ENCODE data around the gene ATXN1.
"Not testable (repeated sequence)": the region's sequence is repeated elsewhere in the genome, so short reads cannot be mapped to it uniquely, and the experiment has no call there.

ATXN1 gene

DNA sequence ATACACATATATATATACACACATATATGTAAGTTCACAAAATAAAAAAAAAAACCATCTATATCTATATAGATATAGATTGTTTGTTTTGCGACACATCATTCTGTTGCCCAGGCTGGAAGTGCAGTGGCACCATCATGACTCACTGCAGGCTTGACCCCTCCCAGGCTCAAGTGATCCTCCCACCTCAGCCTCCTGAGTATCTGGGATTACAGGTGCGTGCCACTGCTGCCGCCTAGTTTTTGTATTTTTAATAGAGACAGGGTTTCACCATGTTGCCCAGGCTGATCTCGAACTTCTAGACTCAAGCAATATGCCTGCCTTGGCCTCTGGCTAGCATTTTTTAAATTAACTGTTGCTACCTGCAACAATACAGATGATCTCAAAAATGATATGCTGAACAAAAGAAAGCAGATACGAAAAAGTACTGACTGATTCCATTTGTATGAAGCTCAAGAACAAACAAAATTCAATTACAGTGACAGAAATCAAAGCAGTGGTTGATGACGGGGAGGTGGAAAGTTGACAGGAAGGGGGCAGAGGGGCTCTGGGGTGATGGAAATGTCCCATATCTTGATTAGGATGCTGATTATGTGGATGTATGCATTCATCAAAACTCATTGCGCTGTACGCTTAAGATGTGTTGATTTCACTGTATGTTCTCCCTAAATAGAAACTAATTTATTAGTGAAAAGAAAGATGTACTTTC is 49.6 kb downstream of the ATXN1 start:
- peak; percentile 23 for ATAC-seq
- TF ChIP-seq GLIS3 (CRISPR knock-in tag; IDR thresholded peaks at IDR 0.05) (no peak), CSDC2 (CRISPR knock-in tag; IDR thresholded peaks at IDR 0.05) (no peak), OSR1 (CRISPR knock-in tag; IDR thresholded peaks at IDR 0.05) (no peak), PPARA (CRISPR knock-in tag; IDR thresholded peaks at IDR 0.05; ENCODE audit: borderline replicate concordance) (no peak), ZFP3 (CRISPR knock-in tag; IDR thresholded peaks at IDR 0.05) (no peak), ZNF565 (CRISPR knock-in tag; conservative IDR thresholded peaks at IDR 0.05; ENCODE audit: low read depth) (no peak), ESRRG (CRISPR knock-in tag; IDR thresholded peaks at IDR 0.05) (no peak), ZNF70 (CRISPR knock-in tag; IDR thresholded peaks at IDR 0.05) (no peak), PATZ1 (CRISPR knock-in tag; IDR thresholded peaks at IDR 0.05; ENCODE audit: borderline replicate concordance) (no peak), ISL1 (CRISPR knock-in tag; IDR thresholded peaks at IDR 0.05) (no peak), ZC3H10 (CRISPR knock-in tag; IDR thresholded peaks at IDR 0.05) (no peak), ZNF8 (CRISPR knock-in tag; IDR thresholded peaks at IDR 0.05) (no peak), POU6F1 (CRISPR knock-in tag; IDR thresholded peaks at IDR 0.05; ENCODE audit: borderline replicate concordance, low read depth) (no peak), TSHZ2 (CRISPR knock-in tag; IDR thresholded peaks at IDR 0.05) (no peak)

DNA sequence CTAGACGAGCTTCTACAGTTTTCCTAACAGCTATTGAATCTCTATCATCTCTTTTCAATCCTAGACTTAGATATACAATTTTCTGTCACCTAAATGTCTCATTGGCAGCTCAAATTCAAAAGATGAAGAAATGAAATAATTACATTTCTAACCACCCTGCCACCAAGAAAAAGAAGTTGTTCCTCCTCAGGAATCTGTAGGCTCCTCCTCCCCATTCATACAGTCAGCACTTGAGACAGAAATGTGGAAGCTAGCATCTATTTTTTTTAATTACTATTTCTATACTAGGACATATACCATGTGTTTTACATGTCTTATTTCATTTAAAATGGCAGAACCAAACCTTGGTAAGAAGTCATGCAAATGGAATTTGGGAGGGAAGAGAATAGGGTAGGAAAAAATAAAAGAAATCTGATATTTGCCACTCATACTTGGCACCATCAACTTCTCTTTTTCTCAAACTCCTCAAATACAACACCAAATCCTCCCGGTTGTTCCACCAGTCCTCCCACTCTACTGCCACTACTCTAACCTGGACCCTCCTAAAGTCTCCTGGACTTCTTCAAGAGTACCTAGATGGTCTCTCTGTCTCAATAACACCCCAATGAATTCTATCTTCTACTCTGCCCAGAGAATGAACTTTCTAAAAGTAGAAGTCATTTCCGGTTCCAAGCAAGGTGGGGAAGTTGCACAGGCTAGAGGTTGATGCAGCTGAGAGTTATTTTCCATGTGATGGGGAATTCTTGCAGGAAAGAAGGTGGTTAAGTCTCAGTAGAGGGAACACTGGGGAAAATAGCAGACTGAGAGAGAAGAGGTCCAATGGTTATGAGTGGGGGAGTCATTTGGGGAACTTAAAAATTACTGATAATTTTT is 54.1 kb downstream of the ATXN1 start:
- ATAC-seq = peak; percentile 46
- no peak for TF ChIP-seq ZNF565 (CRISPR knock-in tag; conservative IDR thresholded peaks at IDR 0.05; ENCODE audit: low read depth)
- no peak for TF ChIP-seq ARNTL (CRISPR knock-in tag; IDR thresholded peaks at IDR 0.05; ENCODE audit: borderline replicate concordance, low read depth)
- TF ChIP-seq GLIS3 (CRISPR knock-in tag; IDR thresholded peaks at IDR 0.05) = no peak
- no peak for TF ChIP-seq PATZ1 (CRISPR knock-in tag; IDR thresholded peaks at IDR 0.05; ENCODE audit: borderline replicate concordance)
- no peak for TF ChIP-seq POU6F1 (CRISPR knock-in tag; IDR thresholded peaks at IDR 0.05; ENCODE audit: borderline replicate concordance, low read depth)
- no peak for TF ChIP-seq ESRRG (CRISPR knock-in tag; IDR thresholded peaks at IDR 0.05)
- TF ChIP-seq CSRNP3 (CRISPR knock-in tag; IDR thresholded peaks at IDR 0.05) = no peak
- no peak for TF ChIP-seq TSHZ2 (CRISPR knock-in tag; IDR thresholded peaks at IDR 0.05)
- TF ChIP-seq, protein P1, sequence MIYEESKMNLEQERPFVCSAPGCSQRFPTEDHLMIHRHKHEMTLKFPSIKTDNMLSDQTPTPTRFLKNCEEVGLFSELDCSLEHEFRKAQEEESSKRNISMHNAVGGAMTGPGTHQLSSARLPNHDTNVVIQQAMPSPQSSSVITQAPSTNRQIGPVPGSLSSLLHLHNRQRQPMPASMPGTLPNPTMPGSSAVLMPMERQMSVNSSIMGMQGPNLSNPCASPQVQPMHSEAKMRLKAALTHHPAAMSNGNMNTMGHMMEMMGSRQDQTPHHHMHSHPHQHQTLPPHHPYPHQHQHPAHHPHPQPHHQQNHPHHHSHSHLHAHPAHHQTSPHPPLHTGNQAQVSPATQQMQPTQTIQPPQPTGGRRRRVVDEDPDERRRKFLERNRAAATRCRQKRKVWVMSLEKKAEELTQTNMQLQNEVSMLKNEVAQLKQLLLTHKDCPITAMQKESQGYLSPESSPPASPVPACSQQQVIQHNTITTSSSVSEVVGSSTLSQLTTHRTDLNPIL (CRISPR knock-in tag; IDR thresholded peaks at IDR 0.05; ENCODE audit: low read depth) = no peak
- no peak for TF ChIP-seq ZNF8 (CRISPR knock-in tag; IDR thresholded peaks at IDR 0.05)
- no peak for TF ChIP-seq RARB (CRISPR knock-in tag; IDR thresholded peaks at IDR 0.05)
- TF ChIP-seq ZNF70 (CRISPR knock-in tag; IDR thresholded peaks at IDR 0.05) = no peak
- no peak for TF ChIP-seq TCF4 (CRISPR knock-in tag; IDR thresholded peaks at IDR 0.05; ENCODE audit: borderline replicate concordance)
- no peak for TF ChIP-seq ZFP30 (CRISPR knock-in tag; IDR thresholded peaks at IDR 0.05)

DNA sequence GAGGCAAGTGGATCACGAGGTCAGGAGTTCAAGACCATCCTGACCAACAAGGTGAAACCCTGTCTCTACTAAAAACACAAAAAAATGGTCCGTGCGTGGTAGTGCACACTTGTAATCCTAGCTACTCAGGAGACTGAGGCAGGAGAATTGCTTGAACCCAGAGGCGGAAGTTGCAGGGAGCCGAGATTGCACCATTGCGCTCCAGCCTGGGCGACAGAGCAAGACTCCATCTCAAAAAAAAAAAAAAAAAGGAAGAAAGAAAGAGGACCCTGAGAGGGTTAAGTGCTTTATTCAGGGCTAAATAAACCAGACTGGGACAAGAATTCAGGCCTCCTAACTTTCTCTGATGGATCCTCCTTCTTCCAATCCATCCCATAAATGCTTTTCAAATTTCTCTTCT is 54.8 kb downstream of the ATXN1 start:
- ATAC-seq = not testable (repeated sequence)
